ENCODE results near the gene LGALS3.

- no peak for TF ChIP-seq CTCF (IDR thresholded peaks at IDR 0.05)
- no peak for TF ChIP-seq POLR2A (IDR thresholded peaks at IDR 0.05)
Measured at GRCh38 chr14:55101698-55102097, 27.4 kb upstream of the LGALS3 start.
